ENCODE measurements around the gene EFNB3.

EFNB3 gene

DNA sequence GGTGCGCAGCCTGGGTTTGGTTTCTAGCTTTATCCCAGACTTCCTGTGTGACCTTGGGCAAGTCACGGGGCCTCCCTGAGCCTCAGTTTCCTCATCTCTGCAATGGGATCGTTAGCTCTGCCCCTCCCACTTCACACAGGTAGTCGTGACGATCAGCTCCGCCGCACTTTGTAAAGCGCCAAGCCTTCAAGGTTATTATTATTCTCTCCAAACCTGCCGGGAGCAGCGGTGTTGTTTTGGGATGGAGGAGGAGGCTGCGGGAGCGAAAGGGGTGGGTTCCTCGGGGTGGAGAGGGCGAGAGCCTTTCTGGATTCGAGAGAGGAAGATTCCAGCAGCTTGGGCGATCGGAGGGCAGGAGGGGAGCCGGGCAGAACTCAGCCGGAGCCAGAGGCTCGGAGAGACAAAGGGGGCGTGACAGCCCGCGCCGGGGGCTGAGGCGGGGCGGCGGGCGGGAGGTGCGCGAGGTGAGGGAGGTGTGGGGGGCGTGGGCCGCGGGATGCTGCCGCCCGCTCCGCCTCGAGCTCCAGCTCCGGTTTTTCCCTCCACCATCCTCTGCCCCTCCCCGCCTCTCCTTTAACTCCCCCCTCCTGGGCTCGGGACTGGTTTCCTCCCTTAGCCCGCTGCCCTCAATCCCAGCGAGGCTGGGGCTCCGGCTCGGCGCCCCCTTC is at the start of gene EFNB3:
Gene EFNB3 (plus strand): TSS at position 602 of the 668 bp plus-strand sequence. CDS start 397 bp downstream, outside the sequence.
- DNase-seq, result no peak

GRCh38 chr17:7655541-7655840 is 49.5 kb upstream of the EFNB3 start:
- no peak for DNase-seq

- DNase-seq, result no peak
Observed at GRCh38 chr17:7656958-7657609, 47.9 kb upstream of the EFNB3 start.

DNA sequence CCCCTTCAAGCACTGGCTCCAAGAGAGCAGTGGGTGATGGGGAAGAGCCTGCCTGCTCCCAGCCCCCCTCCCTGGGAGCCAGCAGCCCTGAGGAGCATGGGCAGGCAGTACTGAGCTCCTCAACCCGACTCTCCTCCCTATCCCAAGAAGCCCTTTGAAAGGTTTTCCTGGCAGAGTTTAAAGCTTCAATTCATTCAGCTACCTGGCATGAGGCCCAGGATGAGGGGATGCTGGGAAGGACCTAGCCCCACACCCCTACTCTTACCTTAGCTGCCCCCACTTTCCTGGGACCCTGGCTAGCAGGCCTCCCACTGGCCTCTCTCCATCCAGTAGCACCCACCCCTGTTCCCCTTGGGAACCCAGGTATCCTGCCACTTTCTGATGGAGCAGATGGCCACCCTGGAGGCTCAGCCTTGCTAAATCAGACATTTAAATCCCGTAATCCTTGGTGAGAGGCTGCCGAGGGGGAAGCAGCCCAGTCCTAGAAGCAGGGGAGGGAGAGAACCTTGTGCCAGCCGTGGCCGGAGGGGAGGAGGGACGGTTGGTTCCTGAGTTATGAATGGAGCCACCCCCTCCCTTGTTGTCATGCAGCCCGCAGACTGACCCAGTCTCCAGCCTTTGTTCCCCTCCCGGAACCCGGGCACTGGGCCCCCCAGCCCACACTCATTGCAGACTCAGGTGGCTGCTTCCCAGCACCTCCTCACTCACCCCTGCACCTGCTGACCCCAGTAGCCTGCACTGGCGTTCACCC is 37.2 kb upstream of the EFNB3 start:
- DNase-seq, result no peak

DNA sequence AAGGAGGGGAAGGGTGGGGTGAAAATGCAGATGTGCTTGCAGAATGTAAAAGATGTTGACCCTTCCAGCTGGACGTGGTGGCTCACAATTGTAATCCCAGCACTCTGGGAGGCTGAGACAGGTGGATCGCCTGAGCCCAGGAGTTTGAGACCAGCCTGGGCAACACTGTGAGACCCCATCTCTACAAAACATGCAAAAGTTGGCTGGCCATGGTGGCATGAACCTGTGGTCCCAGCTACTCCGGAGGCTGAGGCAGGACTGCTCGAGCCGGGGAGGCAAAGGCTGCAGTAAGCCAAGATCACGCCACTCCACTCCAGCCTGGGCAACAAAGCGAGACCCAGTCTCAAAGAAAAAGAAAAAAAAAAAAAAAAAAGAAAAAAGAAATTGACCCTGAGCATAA is 36.5 kb upstream of the EFNB3 start:
- DNase-seq, result no peak

- DNase-seq, result peak; percentile 34
Observed at GRCh38 chr17:7673239-7673638, 31.8 kb upstream of the EFNB3 start.

- DNase-seq, result no peak
Observed at GRCh38 chr17:7674934-7675333, 30.1 kb upstream of the EFNB3 start.

DNA sequence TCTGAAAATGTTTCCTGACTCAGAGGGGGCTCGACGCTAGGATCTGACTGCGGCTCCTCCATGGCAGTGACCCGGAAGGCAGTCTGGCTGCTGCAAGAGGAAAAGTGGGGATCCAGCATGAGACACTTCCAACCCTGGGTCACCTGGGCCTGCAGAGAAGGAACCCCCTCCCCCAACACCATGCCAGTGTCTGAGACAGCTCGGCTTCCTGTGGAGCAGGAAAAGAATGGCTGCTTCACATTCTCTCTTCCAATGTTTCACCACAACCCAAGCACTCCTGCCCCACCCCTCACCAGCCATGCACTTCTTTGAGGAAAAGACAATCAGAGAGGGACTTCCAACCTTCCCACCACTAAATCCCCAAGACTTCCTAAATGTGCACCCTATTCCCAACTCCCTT is 28.5 kb upstream of the EFNB3 start:
- DNase-seq, result no peak

GRCh38 chr17:7677388-7678067 is 27.5 kb upstream of the EFNB3 start:
- no peak for DNase-seq

DNA sequence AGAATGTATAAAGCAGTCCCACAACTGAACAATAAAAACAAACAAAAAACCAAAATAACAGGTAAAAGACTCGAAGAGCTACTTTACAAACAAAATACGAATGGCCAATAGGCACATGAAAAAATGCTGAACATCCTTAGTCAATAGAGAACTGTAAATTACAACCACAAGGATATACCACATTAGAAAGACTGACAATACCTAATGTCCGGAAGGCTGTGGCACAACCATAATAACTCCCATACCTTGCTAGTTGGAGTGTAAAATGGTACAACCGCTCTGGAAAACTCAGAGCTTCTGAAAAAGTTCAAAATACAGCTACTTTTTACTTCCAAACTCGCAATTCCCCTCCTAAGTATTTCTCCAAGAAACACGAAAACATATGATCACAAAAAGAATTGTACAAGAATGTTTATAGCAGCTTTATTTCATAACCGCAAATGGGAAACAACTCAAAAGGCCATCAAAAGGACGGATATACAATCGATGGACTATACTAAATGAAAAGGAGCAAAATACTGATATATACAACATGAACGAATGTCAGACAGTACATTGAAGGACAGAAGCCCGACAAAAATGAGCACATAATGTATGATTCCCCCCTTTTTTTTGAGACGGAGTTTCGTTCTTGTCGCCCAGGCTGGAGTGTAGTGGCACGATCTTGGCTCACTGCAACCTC is 20.0 kb upstream of the EFNB3 start:
- no peak for DNase-seq

DNA sequence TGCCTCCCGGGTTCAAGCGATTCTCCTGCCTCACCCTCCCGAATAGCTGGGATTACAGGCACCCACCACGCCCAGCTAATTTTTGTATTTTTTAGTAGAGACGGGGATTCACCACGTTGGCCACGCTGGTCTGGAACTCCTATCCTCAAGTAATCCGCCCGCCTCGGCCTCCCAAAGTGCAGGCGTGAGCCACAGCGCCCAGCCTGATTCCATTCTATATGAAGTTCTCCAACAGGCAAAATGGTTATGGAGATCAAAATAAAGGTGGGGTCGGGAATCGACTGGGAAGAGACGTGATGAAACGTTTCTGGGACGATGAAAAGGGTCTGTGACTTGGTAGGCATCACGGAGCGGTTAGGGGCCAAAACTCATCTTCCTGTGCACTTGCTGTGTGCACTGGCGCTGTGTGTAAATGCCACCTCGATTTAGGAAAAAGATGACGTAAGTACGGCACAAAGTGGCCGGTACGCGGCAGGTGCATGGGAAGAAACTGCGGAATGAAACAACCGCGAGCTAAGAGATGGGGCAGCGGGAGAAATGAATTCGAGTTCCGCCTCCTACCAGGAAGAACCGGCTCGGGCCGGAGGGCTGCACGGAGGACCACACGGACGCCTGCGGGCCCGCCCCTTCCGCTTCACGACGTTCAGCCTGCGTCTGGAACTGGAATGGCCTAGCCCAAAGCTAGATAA is 19.3 kb upstream of the EFNB3 start:
- DNase-seq, result peak; percentile 90

- peak; percentile 75 for DNase-seq
Observed at GRCh38 chr17:7686222-7687071, 18.6 kb upstream of the EFNB3 start.

DNA sequence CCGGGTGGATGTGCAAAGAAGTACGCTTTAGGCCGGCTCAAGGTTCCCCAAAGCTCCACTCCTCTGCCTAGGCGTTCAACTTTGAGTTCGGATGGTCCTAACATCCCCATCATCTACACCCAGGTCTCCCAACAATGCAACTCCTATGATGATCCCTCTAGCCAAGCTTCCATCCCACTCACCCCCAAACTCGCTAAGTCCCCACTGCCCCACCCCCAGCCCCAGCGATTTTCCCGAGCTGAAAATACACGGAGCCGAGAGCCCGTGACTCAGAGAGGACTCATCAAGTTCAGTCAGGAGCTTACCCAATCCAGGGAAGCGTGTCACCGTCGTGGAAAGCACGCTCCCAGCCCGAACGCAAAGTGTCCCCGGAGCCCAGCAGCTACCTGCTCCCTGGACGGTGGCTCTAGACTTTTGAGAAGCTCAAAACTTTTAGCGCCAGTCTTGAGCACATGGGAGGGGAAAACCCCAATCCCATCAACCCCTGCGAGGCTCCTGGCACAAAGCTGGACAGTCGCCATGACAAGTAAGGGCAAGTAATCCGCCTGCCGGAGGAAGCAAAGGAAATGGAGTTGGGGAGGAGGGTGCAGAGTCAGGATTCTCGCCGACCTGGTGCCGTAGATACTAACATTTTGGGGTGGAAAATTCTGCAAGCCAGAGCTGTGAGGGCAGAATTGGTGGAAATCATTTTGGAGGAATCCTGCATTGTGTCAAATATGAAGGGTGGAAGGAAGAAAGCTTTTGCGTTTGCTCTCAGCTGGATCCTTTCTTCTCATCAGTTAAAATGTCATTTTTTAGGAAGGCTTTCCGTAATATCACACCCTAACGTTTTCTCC is 17.7 kb upstream of the EFNB3 start, which contains the start of gene TP53:
Gene TP53 (minus strand): TSS at position 419 of the 836 bp plus-strand sequence. CDS start 10,896 bp downstream, outside the sequence.
- DNase-seq, result peak; percentile 92

- peak; percentile 96 for DNase-seq
Observed at GRCh38 chr17:7687908-7688807, 16.8 kb upstream of the EFNB3 start, which contains the start of gene WRAP53. Gene WRAP53 (plus strand): TSS chr17:7688477. CDS start chr17:7688649, 172 bp downstream.

DNA sequence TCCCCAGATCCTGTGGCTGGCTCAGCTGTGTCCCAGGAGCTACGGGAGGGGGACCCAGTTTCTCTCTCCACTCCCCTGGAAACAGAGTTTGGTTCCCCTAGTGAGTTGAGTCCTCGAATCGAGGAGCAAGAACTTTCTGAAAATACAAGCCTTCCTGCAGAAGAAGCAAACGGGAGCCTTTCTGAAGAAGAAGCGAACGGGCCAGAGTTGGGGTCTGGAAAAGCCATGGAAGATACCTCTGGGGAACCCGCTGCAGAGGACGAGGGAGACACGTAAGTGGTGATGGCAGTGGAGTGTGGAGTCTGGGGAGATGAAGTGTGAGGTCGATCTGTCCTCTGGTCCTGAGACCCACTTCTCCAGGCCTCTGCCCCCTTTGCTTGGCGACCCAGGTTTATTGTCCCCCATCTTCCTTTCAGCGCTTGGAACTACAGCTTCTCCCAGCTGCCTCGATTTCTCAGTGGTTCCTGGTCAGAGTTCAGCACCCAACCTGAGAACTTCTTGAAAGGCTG is 16.1 kb upstream of the EFNB3 start:
- no peak for DNase-seq

DNA sequence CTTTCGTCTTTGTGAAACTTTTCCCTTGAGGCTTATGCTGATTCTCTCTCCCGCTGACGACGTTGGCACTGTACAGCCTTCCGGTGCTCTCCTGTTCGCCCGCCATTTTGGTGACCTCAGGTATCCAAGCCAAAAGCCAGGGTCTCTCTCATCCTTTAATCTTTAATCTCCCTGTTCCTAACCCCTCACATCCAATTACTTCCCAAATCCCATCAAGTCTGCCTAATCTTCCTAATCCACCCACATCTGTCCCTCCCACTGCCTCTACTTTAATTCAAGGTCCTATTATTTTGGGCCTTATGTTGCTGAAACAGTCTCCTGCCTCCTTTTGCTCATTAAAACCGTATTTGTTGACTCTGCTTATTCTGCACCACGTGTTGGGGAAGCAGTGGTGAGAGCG is 9.4 kb upstream of the EFNB3 start:
- DNase-seq, result no peak

GRCh38 chr17:7697828-7698588 is 7.0 kb upstream of the EFNB3 start:
- DNase-seq, result no peak

DNA sequence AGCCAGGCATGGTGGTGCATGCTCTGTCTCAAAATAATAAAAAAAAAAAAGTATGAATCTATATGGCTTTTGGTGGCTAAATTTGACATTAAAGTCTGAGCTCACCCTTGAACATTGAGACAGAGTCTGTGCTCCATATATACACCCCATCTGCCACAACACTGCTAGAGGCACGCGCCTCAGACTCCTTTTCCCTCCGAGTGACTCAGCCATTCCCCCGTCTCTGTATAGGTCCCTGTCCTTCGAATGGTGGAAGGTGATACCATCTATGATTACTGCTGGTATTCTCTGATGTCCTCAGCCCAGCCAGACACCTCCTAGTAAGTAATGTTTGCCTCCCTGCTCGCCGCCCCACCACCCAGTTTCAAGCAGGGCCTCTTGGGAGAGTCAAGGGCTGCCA is 4.5 kb upstream of the EFNB3 start:
- DNase-seq, result no peak

Data from CD4-positive, alpha-beta T cell treated with Interleukin-15 for 1 hour (primary cell).